Natural killer cell (primary cell): ENCODE measurements around the gene RSPH9. TPM values are rescaled to one million over a fixed set of nuclear protein-coding genes. Genes with fewer than 3 reads are reported as not detected.
"Not testable (repeated sequence)": the region's sequence is repeated elsewhere in the genome, so short reads cannot be mapped to it uniquely, and the experiment has no call there.

Source experiments
- ATAC-seq, 3 donors: fragments of 150-1000 bp in 2 of 3; fragments of 200-7000 bp in 1 of 3; cut with Tn5 transposase; 1 replicate in 1 of 3; 2 replicates in 2 of 3; pipeline ENCODE4 v1.10.0; 2021; ENCODE audit warnings: mild to moderate bottlenecking in 2 of 3, moderate library complexity in 2 of 3
- DNase-seq, 2 donors: peaks; one replicate each; pipeline versions ENCODE4 v3.0.0 to v3.0.0-alpha.2; 2013 to 2021; ENCODE audit warnings: mixed read lengths in 1 of 2
- H3K27ac ChIP-seq: one replicate; pipeline ENCODE4 v1.5.1; 2013; ENCODE audit warnings: mild to moderate bottlenecking, low read length
- H3K27me3 ChIP-seq: one replicate; pipeline ENCODE4 v1.6.1; 2013; ENCODE audit warnings: low read length; ENCODE audit not compliant: control insufficient read depth, insufficient read depth
- H3K36me3 ChIP-seq: one replicate; pipeline ENCODE4 v1.6.1; 2013; ENCODE audit warnings: low read length; ENCODE audit not compliant: control insufficient read depth, insufficient read depth
- H3K4me1 ChIP-seq: one replicate; pipeline ENCODE4 v1.6.1; 2013; ENCODE audit warnings: low read length; ENCODE audit not compliant: control insufficient read depth, insufficient read depth
- H3K4me3 ChIP-seq: one replicate; pipeline ENCODE4 v1.5.1; 2013; ENCODE audit warnings: low read length
- H3K9me3 ChIP-seq: one replicate; pipeline ENCODE4 v1.6.1; 2013; ENCODE audit warnings: low read length; ENCODE audit not compliant: control insufficient read depth, insufficient read depth
- H3K27ac Mint-ChIP-seq, 2 donors: one replicate each; pipeline ENCODE4 v1.8.0; 2022; ENCODE audit warnings: mild to moderate bottlenecking in 2 of 2, mixed read lengths in 2 of 2, moderate library complexity in 1 of 2
- H3K27me3 Mint-ChIP-seq, 2 donors: one replicate each; pipeline ENCODE4 v1.8.0; 2022; ENCODE audit warnings: low read depth in 2 of 2, mixed read lengths in 2 of 2
- H3K36me3 Mint-ChIP-seq: one replicate; pipeline ENCODE4 v1.8.0; 2022; ENCODE audit warnings: mixed read lengths
- H3K4me1 Mint-ChIP-seq, 2 donors: one replicate each; pipeline ENCODE4 v1.8.0; 2022; ENCODE audit warnings: mixed read lengths in 2 of 2
- H3K4me3 Mint-ChIP-seq: one replicate; pipeline ENCODE4 v1.8.0; 2022; ENCODE audit warnings: mild to moderate bottlenecking, moderate library complexity, mixed read lengths
- H3K9me3 Mint-ChIP-seq, 2 donors: one replicate each; pipeline ENCODE4 v1.8.0; 2022; ENCODE audit warnings: mixed read lengths in 2 of 2
- CTCF ChIP-seq: fragments of 200-600 bp; IDR thresholded peaks from one replicate; pipeline ENCODE4 v1.8.0; 2022; ENCODE audit warnings: antibody characterized with exemption
- WGBS: methylation state at CpG from one replicate; pipeline ENCODE4 v1.1.7; 2013; ENCODE audit warnings: missing lambda C conversion rate; ENCODE audit not compliant: insufficient coverage; 5-methylcytosine and 5-hydroxymethylcytosine counted together
- intact Hi-C: fragments of 100-400 bp; cut with micrococcal nuclease; formaldehyde crosslinking; loops from one replicate; pipeline ENCODE4 v1.14.2; 2022
- total RNA-seq, 4 donors: library from RNA; stranded (reverse); fragments of 120-200 nt in 1 of 4; gene quantifications; one replicate each; pipeline versions ENCODE4 v1.2.3 to v1.2.4, GENCODE V29; 2013 to 2022

RSPH9 gene
- total RNA-seq, 3 donors from 2014 or later (not counting 1 experiment from before 2014, with no cell fraction given) = 0.23 TPM; not detected in 2

DNA sequence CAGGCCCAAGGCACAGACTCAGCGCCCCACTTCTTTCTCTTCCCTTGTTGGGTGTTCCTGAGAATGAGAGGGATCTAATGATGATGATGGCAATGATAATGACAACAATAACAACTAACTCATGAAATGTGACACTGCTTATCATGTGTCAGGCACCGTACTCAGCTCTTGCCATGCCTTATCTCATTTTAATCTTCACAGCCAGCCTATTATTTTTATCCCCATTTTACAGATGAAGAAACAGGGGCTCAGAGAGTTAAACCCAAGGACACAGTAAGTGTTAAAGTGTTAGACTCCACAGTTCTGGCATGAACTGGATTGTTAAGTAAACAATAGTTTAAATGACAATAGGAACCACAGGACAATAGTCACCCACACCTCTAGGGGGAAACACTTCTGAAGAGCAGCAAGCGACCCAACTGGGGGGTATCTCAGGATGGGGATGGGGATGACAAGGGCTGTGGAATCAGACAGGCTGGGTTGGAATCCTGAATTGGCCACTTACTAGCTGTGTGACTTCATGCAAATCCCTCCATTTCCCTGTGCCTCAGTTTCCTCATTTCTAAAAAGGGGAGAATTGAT, 12.5 kb downstream of the RSPH9 start:
- 79% methylated on average over 3 of the region's 3 CpGs for WGBS
- H3K4me3 ChIP-seq = no peak overlapping the region
- H3K27ac ChIP-seq = no peak overlapping the region
- H3K27ac Mint-ChIP-seq = no peak overlapping the region
- intact Hi-C loops = no loop called here
- H3K36me3 ChIP-seq = no peaks in the 10 kb centered on the region
- no peaks in the 10 kb centered on the region for H3K4me1 ChIP-seq
- H3K27me3 Mint-ChIP-seq = peaks cover 0 to 3% of the 10 kb centered on the region in 2 donors
- no peaks in the 10 kb centered on the region for H3K36me3 Mint-ChIP-seq
- no peak for TF ChIP-seq CTCF
- ATAC-seq (no peak), DNase-seq (no peak)
- H3K27me3 ChIP-seq = no peaks in the 10 kb centered on the region
- no peaks in the 10 kb centered on the region for H3K9me3 ChIP-seq
- H3K9me3 Mint-ChIP-seq = no peaks in the 10 kb centered on the region
- H3K4me3 Mint-ChIP-seq = no peak overlapping the region
- peaks cover 0 to 4% of the 10 kb centered on the region in 2 donors for H3K4me1 Mint-ChIP-seq

DNA sequence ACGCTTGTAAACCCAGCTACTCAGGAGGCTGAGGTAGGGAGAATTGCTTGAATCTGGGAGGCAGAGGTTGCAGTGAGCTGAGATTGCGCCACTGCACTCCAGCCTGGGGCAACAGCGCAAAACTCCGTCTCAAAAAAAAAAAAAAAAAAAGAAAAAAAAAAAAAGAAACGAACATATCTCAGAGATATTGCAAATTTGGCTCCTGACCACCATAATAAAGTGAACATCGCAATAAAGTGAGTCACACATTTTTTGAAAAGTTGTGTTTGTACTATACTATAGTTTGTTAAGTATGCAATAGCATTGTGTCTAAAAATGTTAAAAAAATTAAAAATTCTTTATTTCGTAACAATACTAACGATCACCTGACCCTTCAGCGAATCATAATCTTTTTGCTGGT, 13.3 kb downstream of the RSPH9 start:
- TF ChIP-seq CTCF = no peak
- H3K4me3 ChIP-seq = no peak overlapping the region
- Mint-ChIP-seq H3K36me3 (no peaks in the 10 kb centered on the region), H3K9me3 (no peaks in the 10 kb centered on the region), H3K27me3 (peaks cover 0 to 3% of the 10 kb centered on the region in 2 donors), H3K27ac (no peak overlapping the region), H3K4me3 (no peak overlapping the region), H3K4me1 (peaks cover 0 to 4% of the 10 kb centered on the region in 2 donors)
- 95% methylated on average over 7 of the region's 9 CpGs for WGBS
- no peak for DNase-seq
- H3K4me1 ChIP-seq = no peaks in the 10 kb centered on the region
- no peaks in the 10 kb centered on the region for H3K36me3 ChIP-seq
- ATAC-seq = no peak
- H3K9me3 ChIP-seq = no peaks in the 10 kb centered on the region
- no peaks in the 10 kb centered on the region for H3K27me3 ChIP-seq
- no peak overlapping the region for H3K27ac ChIP-seq
- intact Hi-C loops = no loop called here

GRCh38 chr6:43662948-43663347, 18.1 kb downstream of the RSPH9 start:
- peaks cover 5 to 15% of the 10 kb centered on the region in 2 donors for H3K4me1 Mint-ChIP-seq
- H3K4me1 ChIP-seq = peaks cover 11% of the 10 kb centered on the region
- H3K27ac ChIP-seq, H3K27me3 Mint-ChIP-seq, H3K9me3 ChIP-seq, DNase-seq, H3K36me3 Mint-ChIP-seq, ATAC-seq, intact Hi-C loops, H3K27ac Mint-ChIP-seq, H3K4me3 Mint-ChIP-seq, H3K27me3 ChIP-seq, H3K9me3 Mint-ChIP-seq, H3K36me3 ChIP-seq, H3K4me3 ChIP-seq: not testable (repeated sequence)
- 100% methylated on average over 4 of the region's 5 CpGs for WGBS

GRCh38 chr6:43665376-43665775, 20.5 kb downstream of the RSPH9 start:
- intact Hi-C loops = loop anchor here (5.0 kb wide), 1 partner anchor 107 kb away; the partner anchor contains the start of gene VEGFA
- no peaks in the 10 kb centered on the region for H3K27me3 Mint-ChIP-seq

More at GRCh38 chr6:43665376-43665775, 20.5 kb downstream of the RSPH9 start:
- Mint-ChIP-seq H3K27ac (no peak overlapping the region), H3K36me3 (no peaks in the 10 kb centered on the region), H3K4me1 (peaks cover 6 to 18% of the 10 kb centered on the region in 2 donors), H3K9me3 (no peaks in the 10 kb centered on the region), H3K4me3 (no peak overlapping the region)
- Histone ChIP-seq H3K9me3 (no peaks in the 10 kb centered on the region), H3K27me3 (no peaks in the 10 kb centered on the region), H3K36me3 (no peaks in the 10 kb centered on the region), H3K4me3 (no peak overlapping the region), H3K27ac (no peak overlapping the region), H3K4me1 (peaks cover 17% of the 10 kb centered on the region)
- 73% methylated on average over 1 of the region's 1 CpG for WGBS
- ATAC-seq (no peak), DNase-seq (no peak)
- TF ChIP-seq CTCF = no peak
